HepG2 (cell line): Measurements from ENCODE around the gene TUBB4B. TPM values are rescaled to one million over a fixed set of nuclear protein-coding genes. Genes with fewer than 3 reads are reported as not detected.

Experiments
- ARNTL ChIP-seq: sonication (generic); formaldehyde crosslinking; IDR thresholded peaks from 2 replicates; pipeline ENCODE4 v1.4.0; 2020; ENCODE audit warnings: mild to moderate bottlenecking, missing genetic modification reagents
- CREM ChIP-seq, 2 experiments: sonication (generic) in 1 of 2; formaldehyde crosslinking in 1 of 2; IDR thresholded peaks; 2 replicates each; pipeline versions ENCODE4 v1.4.0 to v1.6.1; 2016 to 2020; ENCODE audit warnings: antibody characterized with exemption in 1 of 2, mild to moderate bottlenecking in 1 of 2, missing genetic modification reagents in 1 of 2
- ELF3 ChIP-seq: IDR thresholded peaks from 2 replicates; pipeline ENCODE4 v1.6.1; 2016; ENCODE audit warnings: missing genetic modification reagents, missing compliant biosample characterization
- HOXA3 ChIP-seq: sonication (generic); formaldehyde crosslinking; IDR thresholded peaks from 2 replicates; pipeline ENCODE4 v1.5.0; 2020; ENCODE audit warnings: missing genetic modification reagents
- IRF2 ChIP-seq: IDR thresholded peaks from 2 replicates; pipeline ENCODE4 v1.6.1; 2018; ENCODE audit warnings: missing genetic modification reagents, missing compliant biosample characterization
- MYC ChIP-seq: sonication (generic); formaldehyde crosslinking; IDR thresholded peaks from 2 replicates; pipeline ENCODE4 v1.9.0; 2021; ENCODE audit warnings: missing genetic modification reagents, borderline replicate concordance
- TCF7L2 ChIP-seq: IDR thresholded peaks from 2 replicates; pipeline ENCODE4 v1.6.1; 2011; ENCODE audit warnings: mild to moderate bottlenecking, low read depth, low read length, moderate library complexity
- TOE1 ChIP-seq: sonication (generic); formaldehyde crosslinking; IDR thresholded peaks from 2 replicates; pipeline ENCODE4 v1.4.0; 2020; ENCODE audit warnings: mild to moderate bottlenecking, missing genetic modification reagents
- ZBTB37 ChIP-seq: sonication (generic); formaldehyde crosslinking; IDR thresholded peaks from 2 replicates; pipeline ENCODE4 v1.4.0; 2020; ENCODE audit warnings: mild to moderate bottlenecking, missing genetic modification reagents
- ZBTB7B ChIP-seq: sonication (generic); formaldehyde crosslinking; IDR thresholded peaks from 2 replicates; pipeline ENCODE4 v1.4.0; 2020; ENCODE audit warnings: missing genetic modification reagents
- ZNF143 ChIP-seq: sonication (generic); formaldehyde crosslinking; IDR thresholded peaks from 2 replicates; pipeline ENCODE4 v1.4.0; 2020; ENCODE audit warnings: missing genetic modification reagents
- ZNF180 ChIP-seq: sonication (generic); formaldehyde crosslinking; IDR thresholded peaks from 2 replicates; pipeline ENCODE4 v1.4.0; 2020; ENCODE audit warnings: low read depth, missing genetic modification reagents, borderline replicate concordance
- ZNF274 ChIP-seq: sonication (generic); formaldehyde crosslinking; IDR thresholded peaks from 2 replicates; pipeline ENCODE4 v1.5.1; 2020; ENCODE audit warnings: mild to moderate bottlenecking, missing genetic modification reagents
- ZNF460 ChIP-seq: sonication (generic); formaldehyde crosslinking; IDR thresholded peaks from 2 replicates; pipeline ENCODE4 v1.5.1; 2020; ENCODE audit warnings: missing genetic modification reagents, mild to moderate bottlenecking, borderline replicate concordance
- ZNF660 ChIP-seq: sonication (generic); formaldehyde crosslinking; IDR thresholded peaks from 2 replicates; pipeline ENCODE4 v1.5.1; 2020; ENCODE audit warnings: mild to moderate bottlenecking, low read depth, missing genetic modification reagents, borderline replicate concordance
- ZNF746 ChIP-seq: sonication (generic); formaldehyde crosslinking; IDR thresholded peaks from 2 replicates; pipeline ENCODE4 v1.8.0; 2022; ENCODE audit warnings: mild to moderate bottlenecking, missing genetic modification reagents
- ZNF879 ChIP-seq: sonication (generic); formaldehyde crosslinking; IDR thresholded peaks from 2 replicates; pipeline ENCODE4 v1.8.1; 2023; ENCODE audit warnings: missing genetic modification reagents
- ZSCAN25 ChIP-seq: sonication (generic); formaldehyde crosslinking; IDR thresholded peaks from 2 replicates; pipeline ENCODE4 v1.8.0; 2022; ENCODE audit warnings: mild to moderate bottlenecking, missing genetic modification reagents
- polyA plus RNA-seq, 8 experiments: library from polyadenylated mRNA; depleted of rRNA in 3 of 8; stranded (reverse) in 7 of 8; unstranded in 1 of 8; fragments of >200 nt; fragmentation: Illumina TruSeq in 4 of 8; extraction: Trizol in 4 of 8; gene quantifications; 2 replicates each; pipeline versions ENCODE4 v1.2.1 to v1.2.3, GENCODE V29; 2011 to 2016; ENCODE audit warnings: low read depth in 4 of 8, missing spikeins in 1 of 8, mixed read lengths in 1 of 8; ENCODE audit not compliant: insufficient read depth in 1 of 8
- total RNA-seq, 5 experiments: library from RNA; depleted of rRNA; stranded (reverse); fragments of >200 nt; fragmentation: Illumina TruSeq; extraction: Trizol; gene quantifications; 2 replicates each; pipeline ENCODE4 v1.2.3, GENCODE V29; 2016; ENCODE audit warnings: low read depth in 1 of 5
- TF ChIP-seq, protein P1 (sequence below): IDR thresholded peaks from 2 replicates; pipeline ENCODE4 v1.6.1; 2016; ENCODE audit warnings: low read depth, borderline replicate concordance
- TF ChIP-seq, protein P2 (sequence below): sonication (generic); formaldehyde crosslinking; IDR thresholded peaks from 2 replicates; pipeline ENCODE4 v1.5.0; 2020; ENCODE audit warnings: mild to moderate bottlenecking, missing genetic modification reagents, moderate library complexity
- TF ChIP-seq, protein P3 (sequence below): sonication (generic); formaldehyde crosslinking; IDR thresholded peaks from 2 replicates; pipeline ENCODE4 v1.4.0; 2020; ENCODE audit warnings: missing genetic modification reagents, borderline replicate concordance

The TUBB4B gene
- total and polyA plus RNA-seq, 2 of the 13 experiments (the other 11 are each of a cell fraction or from before 2014, with no cell fraction given) = 182 to 412 TPM

- TF ChIP-seq ZNF660 (no peak), ZNF274 (CRISPR knock-in tag) (0 out of 2 replicates have a peak, but pooled peaks have one; percentile 27), ZNF746 (CRISPR knock-in tag) (no peak), CREM (IDR thresholded peaks at IDR 0.05) (no peak), CREM (CRISPR knock-in tag; IDR thresholded peaks at IDR 0.05) (no peak), ZBTB37 (CRISPR knock-in tag) (no peak), ARNTL (CRISPR knock-in tag) (no peak), IRF2 (CRISPR knock-in tag) (peak; percentile 57; the same call in 1 of the 2 replicates), TOE1 (CRISPR knock-in tag) (no peak), MYC (CRISPR knock-in tag) (0 out of 2 replicates have a peak, but pooled peaks have one; percentile 31), ZNF460 (CRISPR knock-in tag) (no peak), ZNF879 (CRISPR knock-in tag) (no peak), ELF3 (CRISPR knock-in tag) (peak; percentile 21; the same call in 1 of the 2 replicates), ZBTB7B (peak; percentile 76; the same call in 1 of the 2 replicates), TCF7L2 (no peak), ZNF143 (CRISPR knock-in tag) (no peak), HOXA3 (CRISPR knock-in tag) (0 out of 2 replicates have a peak, but pooled peaks have one; percentile 25), ZNF180 (CRISPR knock-in tag) (no peak), ZSCAN25 (CRISPR knock-in tag) (peak; percentile 55)
- TF ChIP-seq, protein P1, sequence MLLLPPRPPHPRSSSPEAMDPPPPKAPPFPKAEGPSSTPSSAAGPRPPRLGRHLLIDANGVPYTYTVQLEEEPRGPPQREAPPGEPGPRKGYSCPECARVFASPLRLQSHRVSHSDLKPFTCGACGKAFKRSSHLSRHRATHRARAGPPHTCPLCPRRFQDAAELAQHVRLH (CRISPR knock-in tag) = peak; percentile 61; the same call in 1 of the 2 replicates
- TF ChIP-seq, protein P2, sequence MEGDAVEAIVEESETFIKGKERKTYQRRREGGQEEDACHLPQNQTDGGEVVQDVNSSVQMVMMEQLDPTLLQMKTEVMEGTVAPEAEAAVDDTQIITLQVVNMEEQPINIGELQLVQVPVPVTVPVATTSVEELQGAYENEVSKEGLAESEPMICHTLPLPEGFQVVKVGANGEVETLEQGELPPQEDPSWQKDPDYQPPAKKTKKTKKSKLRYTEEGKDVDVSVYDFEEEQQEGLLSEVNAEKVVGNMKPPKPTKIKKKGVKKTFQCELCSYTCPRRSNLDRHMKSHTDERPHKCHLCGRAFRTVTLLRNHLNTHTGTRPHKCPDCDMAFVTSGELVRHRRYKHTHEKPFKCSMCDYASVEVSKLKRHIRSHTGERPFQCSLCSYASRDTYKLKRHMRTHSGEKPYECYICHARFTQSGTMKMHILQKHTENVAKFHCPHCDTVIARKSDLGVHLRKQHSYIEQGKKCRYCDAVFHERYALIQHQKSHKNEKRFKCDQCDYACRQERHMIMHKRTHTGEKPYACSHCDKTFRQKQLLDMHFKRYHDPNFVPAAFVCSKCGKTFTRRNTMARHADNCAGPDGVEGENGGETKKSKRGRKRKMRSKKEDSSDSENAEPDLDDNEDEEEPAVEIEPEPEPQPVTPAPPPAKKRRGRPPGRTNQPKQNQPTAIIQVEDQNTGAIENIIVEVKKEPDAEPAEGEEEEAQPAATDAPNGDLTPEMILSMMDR (CRISPR knock-in tag) = peak; percentile 98
- TF ChIP-seq, protein P3, sequence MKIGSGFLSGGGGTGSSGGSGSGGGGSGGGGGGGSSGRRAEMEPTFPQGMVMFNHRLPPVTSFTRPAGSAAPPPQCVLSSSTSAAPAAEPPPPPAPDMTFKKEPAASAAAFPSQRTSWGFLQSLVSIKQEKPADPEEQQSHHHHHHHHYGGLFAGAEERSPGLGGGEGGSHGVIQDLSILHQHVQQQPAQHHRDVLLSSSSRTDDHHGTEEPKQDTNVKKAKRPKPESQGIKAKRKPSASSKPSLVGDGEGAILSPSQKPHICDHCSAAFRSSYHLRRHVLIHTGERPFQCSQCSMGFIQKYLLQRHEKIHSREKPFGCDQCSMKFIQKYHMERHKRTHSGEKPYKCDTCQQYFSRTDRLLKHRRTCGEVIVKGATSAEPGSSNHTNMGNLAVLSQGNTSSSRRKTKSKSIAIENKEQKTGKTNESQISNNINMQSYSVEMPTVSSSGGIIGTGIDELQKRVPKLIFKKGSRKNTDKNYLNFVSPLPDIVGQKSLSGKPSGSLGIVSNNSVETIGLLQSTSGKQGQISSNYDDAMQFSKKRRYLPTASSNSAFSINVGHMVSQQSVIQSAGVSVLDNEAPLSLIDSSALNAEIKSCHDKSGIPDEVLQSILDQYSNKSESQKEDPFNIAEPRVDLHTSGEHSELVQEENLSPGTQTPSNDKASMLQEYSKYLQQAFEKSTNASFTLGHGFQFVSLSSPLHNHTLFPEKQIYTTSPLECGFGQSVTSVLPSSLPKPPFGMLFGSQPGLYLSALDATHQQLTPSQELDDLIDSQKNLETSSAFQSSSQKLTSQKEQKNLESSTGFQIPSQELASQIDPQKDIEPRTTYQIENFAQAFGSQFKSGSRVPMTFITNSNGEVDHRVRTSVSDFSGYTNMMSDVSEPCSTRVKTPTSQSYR (CRISPR knock-in tag) = 0 out of 2 replicates have a peak, but pooled peaks have one; percentile 28
These were observed 13.8 kb upstream of the TUBB4B start, which contains the start of gene RNF224 (continued) for GRCh38 chr9:137227054-137227852.
